Activated CD8-positive, alpha-beta T cell treated with anti-CD3 and anti-CD28 coated beads for 36 hours (primary cell): ENCODE measurements around the gene MCTP1. TPM values are rescaled to one million over a fixed set of nuclear protein-coding genes. Genes with fewer than 3 reads are reported as not detected.

Experiments
- ATAC-seq: fragments of 200-7000 bp; cut with Tn5 transposase; one replicate; pipeline ENCODE4 v1.10.0; 2021; ENCODE audit warnings: mild to moderate bottlenecking, moderate library complexity
- CTCF ChIA-PET: fragments of 350-600 bp; sonication (Branson Sonifier 250); formaldehyde crosslinking; loops from one replicate; lab custom pipeline; 2021; ENCODE audit warnings: antibody characterized with exemption; lab: Charles Lee
- POLR2A ChIA-PET: fragments of 350-600 bp; sonication (Branson Sonifier 250); formaldehyde crosslinking; loops from one replicate; lab custom pipeline; 2021; ENCODE audit warnings: antibody characterized with exemption; lab: Charles Lee
- DNase-seq: peaks from one replicate; pipeline ENCODE4 v3.0.0-alpha.2; 2020
- H3K27ac Mint-ChIP-seq: one replicate; pipeline ENCODE4 v1.8.0; 2021; ENCODE audit warnings: mild to moderate bottlenecking, mixed read lengths
- H3K27me3 Mint-ChIP-seq: one replicate; pipeline ENCODE4 v1.8.0; 2021; ENCODE audit warnings: mixed read lengths
- H3K36me3 Mint-ChIP-seq: one replicate; pipeline ENCODE4 v1.8.0; 2021; ENCODE audit warnings: low read depth, mixed read lengths
- H3K4me1 Mint-ChIP-seq: one replicate; pipeline ENCODE4 v1.8.0; 2021; ENCODE audit warnings: low read depth, mixed read lengths
- H3K4me3 Mint-ChIP-seq: one replicate; pipeline ENCODE4 v1.8.0; 2021; ENCODE audit warnings: mild to moderate bottlenecking, moderate library complexity, mixed read lengths
- H3K9me3 Mint-ChIP-seq: one replicate; pipeline ENCODE4 v1.8.0; 2021; ENCODE audit warnings: mixed read lengths
- intact Hi-C: fragments of 100-400 bp; cut with micrococcal nuclease; formaldehyde crosslinking; loops from one replicate; pipeline ENCODE4 v1.10.0; 2022
- total RNA-seq, 2 experiments: library from RNA; stranded (reverse); gene quantifications; one replicate each; pipeline ENCODE4 v1.2.3, GENCODE V29; 2021
- TF ChIP-seq, protein P1 (sequence below): fragments of 200-600 bp; IDR thresholded peaks from one replicate; pipeline ENCODE4 v1.8.0; 2022; ENCODE audit warnings: antibody characterized with exemption, mild to moderate bottlenecking

The MCTP1 gene
- total RNA-seq, 2 experiments from 2014 or later: 0.20 to 0.40 TPM

- ChIA-PET POLR2A (no interaction called here), CTCF (no interaction called here)
- no peak for DNase-seq
- Mint-ChIP-seq H3K4me3 (no peak overlapping the region), H3K36me3 (no peaks in the 10 kb centered on the region), H3K27me3 (no peaks in the 10 kb centered on the region), H3K27ac (no peak overlapping the region), H3K9me3 (no peaks in the 10 kb centered on the region), H3K4me1 (no peaks in the 10 kb centered on the region)
- TF ChIP-seq, protein P1, sequence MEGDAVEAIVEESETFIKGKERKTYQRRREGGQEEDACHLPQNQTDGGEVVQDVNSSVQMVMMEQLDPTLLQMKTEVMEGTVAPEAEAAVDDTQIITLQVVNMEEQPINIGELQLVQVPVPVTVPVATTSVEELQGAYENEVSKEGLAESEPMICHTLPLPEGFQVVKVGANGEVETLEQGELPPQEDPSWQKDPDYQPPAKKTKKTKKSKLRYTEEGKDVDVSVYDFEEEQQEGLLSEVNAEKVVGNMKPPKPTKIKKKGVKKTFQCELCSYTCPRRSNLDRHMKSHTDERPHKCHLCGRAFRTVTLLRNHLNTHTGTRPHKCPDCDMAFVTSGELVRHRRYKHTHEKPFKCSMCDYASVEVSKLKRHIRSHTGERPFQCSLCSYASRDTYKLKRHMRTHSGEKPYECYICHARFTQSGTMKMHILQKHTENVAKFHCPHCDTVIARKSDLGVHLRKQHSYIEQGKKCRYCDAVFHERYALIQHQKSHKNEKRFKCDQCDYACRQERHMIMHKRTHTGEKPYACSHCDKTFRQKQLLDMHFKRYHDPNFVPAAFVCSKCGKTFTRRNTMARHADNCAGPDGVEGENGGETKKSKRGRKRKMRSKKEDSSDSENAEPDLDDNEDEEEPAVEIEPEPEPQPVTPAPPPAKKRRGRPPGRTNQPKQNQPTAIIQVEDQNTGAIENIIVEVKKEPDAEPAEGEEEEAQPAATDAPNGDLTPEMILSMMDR: no peak
- no peak for ATAC-seq
- intact Hi-C loops: no loop called here
These were observed 368.3 kb downstream of the MCTP1 start for GRCh38 chr5:94916619-94917018.

DNA sequence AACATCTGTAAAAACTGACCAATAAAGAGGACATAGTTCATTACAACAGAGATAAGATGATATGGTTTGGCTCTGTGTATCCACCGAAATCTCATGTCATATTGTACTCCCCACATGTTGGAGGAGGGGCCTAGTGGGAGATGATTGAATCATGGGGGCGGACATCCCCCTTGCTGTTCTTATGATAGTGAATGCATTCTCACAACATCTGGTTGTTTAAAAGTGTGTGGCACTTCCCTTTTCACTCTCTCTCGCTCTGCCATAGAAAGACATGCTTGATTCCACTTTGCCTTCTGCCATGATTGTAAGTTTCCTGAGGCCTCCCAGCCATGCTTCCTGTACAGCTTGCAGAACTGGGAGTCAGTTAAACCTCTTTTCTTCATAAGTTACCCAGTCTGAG is 373.6 kb downstream of the MCTP1 start:
- H3K4me3 Mint-ChIP-seq: no peak overlapping the region
- ChIA-PET POLR2A (no interaction called here), CTCF (no interaction called here)
- ATAC-seq (no peak), DNase-seq (no peak)
- TF ChIP-seq, protein P1: no peak
- no peaks in the 10 kb centered on the region for H3K4me1 Mint-ChIP-seq
- H3K27ac Mint-ChIP-seq: no peak overlapping the region
- no peaks in the 10 kb centered on the region for H3K9me3 Mint-ChIP-seq
- no peaks in the 10 kb centered on the region for H3K36me3 Mint-ChIP-seq
- intact Hi-C loops: no loop called here
- H3K27me3 Mint-ChIP-seq: no peaks in the 10 kb centered on the region

DNA sequence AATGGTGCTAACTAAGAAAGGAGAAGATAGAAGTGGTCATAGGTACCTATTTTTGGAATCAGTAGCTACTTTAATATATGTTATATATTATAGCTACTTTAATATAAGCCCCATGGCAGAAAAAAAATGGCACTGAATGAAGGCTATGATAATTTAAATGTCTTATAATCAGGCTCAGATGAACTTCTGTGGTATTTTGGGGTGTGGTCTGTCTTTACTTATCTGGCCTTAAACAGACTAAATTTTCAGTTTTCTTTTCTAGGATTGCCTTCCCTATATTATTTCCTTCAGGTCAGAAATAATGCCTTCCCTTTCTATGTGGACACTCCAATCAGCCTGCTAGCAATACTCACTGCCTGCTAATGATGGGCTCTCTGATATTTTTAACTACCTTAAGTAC is 374.2 kb downstream of the MCTP1 start:
- TF ChIP-seq, protein P1: no peak
- intact Hi-C loops: no loop called here
- no peak for ATAC-seq
- H3K9me3 Mint-ChIP-seq: no peaks in the 10 kb centered on the region
- ChIA-PET CTCF (interaction anchor here (1.6 kb wide), 1 partner anchor 12 kb away, joined by 3 read pairs; no protein-coding TSS in a partner anchor), POLR2A (no interaction called here)
- H3K36me3 Mint-ChIP-seq: no peaks in the 10 kb centered on the region
- H3K4me1 Mint-ChIP-seq: no peaks in the 10 kb centered on the region
- no peaks in the 10 kb centered on the region for H3K27me3 Mint-ChIP-seq
- DNase-seq: no peak
- no peak overlapping the region for H3K4me3 Mint-ChIP-seq
- no peak overlapping the region for H3K27ac Mint-ChIP-seq

GRCh38 chr5:94908889-94909480 is 375.9 kb downstream of the MCTP1 start:
- Mint-ChIP-seq H3K4me1 (no peaks in the 10 kb centered on the region), H3K4me3 (no peak overlapping the region), H3K27me3 (no peaks in the 10 kb centered on the region), H3K36me3 (no peaks in the 10 kb centered on the region), H3K27ac (no peak overlapping the region), H3K9me3 (no peaks in the 10 kb centered on the region)
- TF ChIP-seq, protein P1: peak; percentile 72
- ChIA-PET POLR2A (no interaction called here), CTCF (interaction anchor here (0.6 to 1.6 kb wide), 3 partner anchors 14 to 363 kb away, joined by 3 to 4 read pairs (median 3); no protein-coding TSS in a partner anchor)
- ATAC-seq: no peak
- peak; percentile 19 for DNase-seq
- intact Hi-C loops: no loop called here

DNA sequence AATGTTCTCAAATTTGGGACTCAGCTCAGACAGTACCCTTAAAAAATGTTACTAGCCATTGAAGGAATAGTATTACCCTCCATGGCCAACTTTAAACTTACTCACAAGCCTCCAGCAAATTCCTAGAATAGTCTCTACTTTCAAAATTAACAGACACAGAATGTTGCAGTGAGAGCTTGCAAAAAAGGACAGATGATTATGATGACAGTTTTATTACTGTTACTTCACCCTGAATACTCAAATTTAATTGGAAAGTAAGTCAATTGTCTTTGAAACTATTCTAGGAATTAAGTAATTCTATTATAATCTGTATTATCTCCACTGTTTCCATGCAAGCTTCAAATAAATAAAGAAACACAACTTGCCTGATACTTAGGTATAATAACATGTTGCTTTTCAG is 378.1 kb downstream of the MCTP1 start:
- ATAC-seq (no peak), DNase-seq (no peak)
- Mint-ChIP-seq H3K4me3 (no peak overlapping the region), H3K27ac (no peak overlapping the region), H3K9me3 (no peaks in the 10 kb centered on the region), H3K36me3 (no peaks in the 10 kb centered on the region), H3K4me1 (no peaks in the 10 kb centered on the region), H3K27me3 (no peaks in the 10 kb centered on the region)
- intact Hi-C loops: no loop called here
- CTCF ChIA-PET: no interaction called here
- TF ChIP-seq, protein P1: no peak
- POLR2A ChIA-PET: no interaction called here
